Suprapubic skin (tissue), 4 donors: ENCODE measurements around the gene DCP1A. TPM values are rescaled to one million over a fixed set of nuclear protein-coding genes. Genes with fewer than 3 reads are reported as not detected.

Experiments used
- DNase-seq, 2 donors: peaks; one replicate each; pipeline ENCODE4 v3.0.0-alpha.2; 2019; ENCODE audit warnings: low spot score in 2 of 2
- H3K27ac ChIP-seq: fragments of 200-600 bp; sonication (generic); one replicate; pipeline ENCODE4 v1.5.1; 2019
- H3K27me3 ChIP-seq: fragments of 200-600 bp; sonication (generic); one replicate; pipeline ENCODE4 v1.5.1; 2019
- H3K36me3 ChIP-seq: fragments of 200-600 bp; sonication (generic); one replicate; pipeline ENCODE4 v1.5.1; 2019
- H3K4me1 ChIP-seq: fragments of 200-600 bp; sonication (generic); one replicate; pipeline ENCODE4 v1.5.1; 2019
- H3K4me3 ChIP-seq: fragments of 200-600 bp; sonication (generic); one replicate; pipeline ENCODE4 v1.5.1; 2019; ENCODE audit warnings: mild to moderate bottlenecking
- H3K9me3 ChIP-seq: fragments of 200-600 bp; sonication (generic); one replicate; pipeline ENCODE4 v1.5.1; 2019
- EP300 ChIP-seq: sonication (generic); formaldehyde crosslinking; IDR thresholded peaks from one replicate; pipeline ENCODE4 v1.6.1; 2017; ENCODE audit warnings: antibody characterized with exemption
- POLR2A ChIP-seq, 2 donors: fragments of 450-650 bp; IDR thresholded peaks; one replicate each; pipeline ENCODE4 v1.6.1; 2017; ENCODE audit warnings: antibody characterized with exemption in 2 of 2, mild to moderate bottlenecking in 2 of 2, moderate library complexity in 2 of 2
- POLR2AphosphoS5 ChIP-seq, 3 donors: sonication (generic); formaldehyde crosslinking; IDR thresholded peaks; one replicate each; pipeline ENCODE4 v1.6.1; 2017; ENCODE audit warnings: antibody characterized with exemption in 3 of 3
- WGBS: methylation state at CpG from one replicate; pipeline ENCODE4 v1.1.5; 2018; 5-methylcytosine and 5-hydroxymethylcytosine counted together
- total RNA-seq, 4 donors: library from RNA; depleted of rRNA; stranded (reverse); fragments of >200 nt; gene quantifications; one replicate each; pipeline ENCODE4 v1.1.0, GENCODE V29; 2016
- TF ChIP-seq, protein P1 (sequence below), 2 donors: fragments of 200-600 bp in 1 of 2; fragments of 450-650 bp in 1 of 2; sonication (generic) in 1 of 2; IDR thresholded peaks; one replicate each; pipeline ENCODE4 v1.5.1; 2016 to 2019; ENCODE audit warnings: antibody characterized with exemption in 2 of 2, mild to moderate bottlenecking in 1 of 2, moderate library complexity in 1 of 2

Gene DCP1A
- total RNA-seq, 4 donors from 2014 or later, result 18.0 to 30.1 (median 22.8) TPM

DNA sequence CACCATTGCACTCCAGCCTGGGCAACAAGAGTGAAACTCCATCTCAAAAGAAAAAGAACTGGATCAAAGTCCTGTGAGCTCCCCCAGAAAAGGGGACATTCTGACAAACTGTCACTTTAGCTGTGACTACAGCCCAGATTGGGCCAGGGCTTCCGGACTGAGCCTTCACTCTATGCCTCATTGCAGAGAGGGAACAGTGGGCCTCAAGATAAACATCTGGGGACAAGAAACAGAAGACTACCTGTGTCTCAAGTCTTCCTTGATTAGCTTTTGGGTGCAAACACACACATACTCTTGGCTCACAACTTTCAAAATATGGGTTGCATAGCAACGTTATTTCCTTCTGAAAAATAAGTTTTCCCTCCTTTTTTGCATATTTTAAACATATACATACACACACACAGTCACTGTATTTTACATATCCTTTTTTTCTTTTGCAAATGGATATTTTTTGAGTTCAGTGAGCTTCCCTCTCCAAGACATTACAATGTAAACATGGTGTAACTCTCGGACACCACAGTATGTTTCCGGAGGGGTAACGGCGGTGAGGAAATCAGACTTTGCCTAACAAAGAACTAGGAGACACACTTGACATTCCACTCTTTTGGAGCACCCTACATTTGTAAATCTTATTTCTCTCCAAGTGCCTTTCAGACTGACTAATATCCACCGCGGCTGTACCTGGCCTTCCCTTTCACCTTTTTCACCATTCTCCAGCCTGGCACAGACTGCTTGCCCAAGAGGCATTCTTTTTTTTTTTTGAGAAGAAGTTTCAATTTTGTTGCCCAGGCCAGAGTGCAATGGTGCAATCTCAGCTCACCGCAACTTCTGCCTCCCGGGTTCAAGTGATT is 95.0 kb downstream of the DCP1A start:
- Histone ChIP-seq H3K27me3 (no peaks in the 10 kb centered on the region), H3K4me3 (no peak overlapping the region), H3K36me3 (no peaks in the 10 kb centered on the region), H3K27ac (no peak overlapping the region), H3K4me1 (peaks cover 40% of the 10 kb centered on the region), H3K9me3 (no peaks in the 10 kb centered on the region)
- 69% methylated on average over 10 of the region's 10 CpGs for WGBS
- no peak for DNase-seq
- TF ChIP-seq, protein P1, sequence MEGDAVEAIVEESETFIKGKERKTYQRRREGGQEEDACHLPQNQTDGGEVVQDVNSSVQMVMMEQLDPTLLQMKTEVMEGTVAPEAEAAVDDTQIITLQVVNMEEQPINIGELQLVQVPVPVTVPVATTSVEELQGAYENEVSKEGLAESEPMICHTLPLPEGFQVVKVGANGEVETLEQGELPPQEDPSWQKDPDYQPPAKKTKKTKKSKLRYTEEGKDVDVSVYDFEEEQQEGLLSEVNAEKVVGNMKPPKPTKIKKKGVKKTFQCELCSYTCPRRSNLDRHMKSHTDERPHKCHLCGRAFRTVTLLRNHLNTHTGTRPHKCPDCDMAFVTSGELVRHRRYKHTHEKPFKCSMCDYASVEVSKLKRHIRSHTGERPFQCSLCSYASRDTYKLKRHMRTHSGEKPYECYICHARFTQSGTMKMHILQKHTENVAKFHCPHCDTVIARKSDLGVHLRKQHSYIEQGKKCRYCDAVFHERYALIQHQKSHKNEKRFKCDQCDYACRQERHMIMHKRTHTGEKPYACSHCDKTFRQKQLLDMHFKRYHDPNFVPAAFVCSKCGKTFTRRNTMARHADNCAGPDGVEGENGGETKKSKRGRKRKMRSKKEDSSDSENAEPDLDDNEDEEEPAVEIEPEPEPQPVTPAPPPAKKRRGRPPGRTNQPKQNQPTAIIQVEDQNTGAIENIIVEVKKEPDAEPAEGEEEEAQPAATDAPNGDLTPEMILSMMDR (IDR thresholded peaks at IDR 0.05), result no peak
- TF ChIP-seq POLR2AphosphoS5 (IDR thresholded peaks at IDR 0.05) (no peak), POLR2A (IDR thresholded peaks at IDR 0.05) (no peak), EP300 (no peak)

DNA sequence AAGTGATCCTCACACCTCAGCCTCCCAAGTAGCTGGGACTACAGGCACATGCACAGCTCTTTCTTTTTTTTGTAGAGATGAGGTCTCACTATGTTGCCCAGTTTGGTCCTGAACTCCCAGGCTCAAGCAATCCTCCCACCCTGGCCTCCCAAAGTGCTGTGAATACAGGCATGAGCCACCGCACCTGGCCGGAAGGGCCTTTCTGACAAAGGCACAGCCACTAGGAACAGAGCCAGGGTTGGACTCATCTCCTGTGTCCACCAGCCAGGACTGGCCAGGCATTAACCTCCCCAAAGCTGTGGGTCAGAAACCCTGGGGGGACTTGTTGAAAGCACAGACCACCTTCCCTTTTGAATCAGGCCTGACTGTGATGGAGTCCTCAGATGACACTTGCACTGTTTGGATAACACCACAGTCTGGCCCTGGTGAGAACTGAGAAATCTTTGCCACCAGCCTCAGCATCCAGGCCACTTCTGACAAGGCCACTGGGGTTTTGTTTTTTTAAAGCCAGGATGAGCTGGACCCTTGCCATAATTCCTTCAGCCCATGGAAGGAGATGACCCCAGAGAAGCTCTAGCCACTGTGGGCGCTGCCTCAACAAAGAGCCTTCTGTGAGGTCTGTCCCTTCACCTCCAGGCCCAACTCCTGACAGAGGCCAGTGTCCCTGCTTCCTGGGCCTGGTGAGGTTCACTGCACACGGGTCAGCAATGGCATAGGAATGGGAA is 96.3 kb downstream of the DCP1A start:
- no peak for DNase-seq
- H3K9me3 ChIP-seq, result no peaks in the 10 kb centered on the region
- H3K27ac ChIP-seq, result no peak overlapping the region
- H3K27me3 ChIP-seq, result no peaks in the 10 kb centered on the region
- peaks cover 37% of the 10 kb centered on the region for H3K4me1 ChIP-seq
- no peaks in the 10 kb centered on the region for H3K36me3 ChIP-seq
- TF ChIP-seq POLR2A (IDR thresholded peaks at IDR 0.05), result no peak
- TF ChIP-seq, protein P1 (IDR thresholded peaks at IDR 0.05), result no peak
- TF ChIP-seq POLR2AphosphoS5 (IDR thresholded peaks at IDR 0.05), result no peak
- no peak for TF ChIP-seq EP300
- WGBS, result 94% methylated on average over 4 of the region's 4 CpGs
- no peak overlapping the region for H3K4me3 ChIP-seq

DNA sequence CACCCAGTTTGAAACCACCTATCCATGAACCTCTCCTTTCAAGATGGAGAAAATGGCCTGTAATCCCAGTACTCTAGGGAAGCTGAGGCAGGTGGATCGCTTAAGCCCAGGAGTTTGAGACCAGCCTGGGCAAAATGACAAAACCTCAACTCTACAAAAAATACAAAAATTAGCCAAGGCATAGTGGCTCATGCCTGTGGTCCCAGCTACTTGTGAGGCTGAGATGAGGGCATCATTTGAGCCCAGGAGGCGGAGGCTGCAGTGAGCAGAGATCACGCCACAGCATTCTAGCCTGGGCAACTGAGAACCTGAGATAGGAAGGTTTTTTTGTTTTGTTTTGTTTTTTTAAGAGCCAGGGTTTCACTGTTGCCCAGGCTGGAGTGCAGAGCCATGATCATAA is 96.9 kb downstream of the DCP1A start:
- TF ChIP-seq POLR2AphosphoS5 (IDR thresholded peaks at IDR 0.05) (no peak), POLR2A (IDR thresholded peaks at IDR 0.05) (no peak), EP300 (no peak)
- TF ChIP-seq, protein P1 (IDR thresholded peaks at IDR 0.05), result no peak
- 97% methylated on average over 3 of the region's 3 CpGs for WGBS

DNA sequence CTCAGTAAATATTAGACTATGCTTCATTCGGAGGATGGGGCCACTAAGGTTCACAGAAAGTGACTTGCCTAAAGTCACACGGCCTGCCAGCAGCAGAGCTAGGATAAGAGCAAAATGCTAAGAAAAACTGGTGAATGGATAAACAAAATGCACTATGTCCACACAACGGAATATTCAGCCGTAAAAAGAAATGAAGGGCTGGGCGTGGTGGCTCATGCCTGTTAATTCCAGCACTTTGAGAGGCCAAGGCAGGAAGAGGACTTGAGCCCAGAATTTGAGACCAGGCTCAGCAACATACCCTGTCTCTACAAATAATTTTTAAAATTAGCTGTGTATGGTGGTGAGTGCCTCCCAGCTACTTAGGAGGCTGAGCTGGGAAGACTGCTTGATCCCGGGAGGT is 99.2 kb downstream of the DCP1A start:
- no peak for DNase-seq
- H3K27me3 ChIP-seq, result no peaks in the 10 kb centered on the region
- H3K27ac ChIP-seq, result no peak overlapping the region
- WGBS, result 86% methylated on average over 6 of the region's 6 CpGs
- peaks cover 31% of the 10 kb centered on the region for H3K4me1 ChIP-seq
- TF ChIP-seq, protein P1 (IDR thresholded peaks at IDR 0.05), result no peak
- TF ChIP-seq POLR2A (IDR thresholded peaks at IDR 0.05) (no peak), EP300 (no peak), POLR2AphosphoS5 (IDR thresholded peaks at IDR 0.05) (no peak)
- H3K36me3 ChIP-seq, result no peaks in the 10 kb centered on the region
- H3K4me3 ChIP-seq, result no peak overlapping the region
- H3K9me3 ChIP-seq, result no peaks in the 10 kb centered on the region

More for the DNA sequence above, 96.9 kb downstream of the DCP1A start:
- Histone ChIP-seq H3K4me3 (no peak overlapping the region), H3K27me3 (no peaks in the 10 kb centered on the region), H3K4me1 (peaks cover 36% of the 10 kb centered on the region), H3K27ac (no peak overlapping the region), H3K9me3 (no peaks in the 10 kb centered on the region), H3K36me3 (no peaks in the 10 kb centered on the region)
- no peak for DNase-seq

DNA sequence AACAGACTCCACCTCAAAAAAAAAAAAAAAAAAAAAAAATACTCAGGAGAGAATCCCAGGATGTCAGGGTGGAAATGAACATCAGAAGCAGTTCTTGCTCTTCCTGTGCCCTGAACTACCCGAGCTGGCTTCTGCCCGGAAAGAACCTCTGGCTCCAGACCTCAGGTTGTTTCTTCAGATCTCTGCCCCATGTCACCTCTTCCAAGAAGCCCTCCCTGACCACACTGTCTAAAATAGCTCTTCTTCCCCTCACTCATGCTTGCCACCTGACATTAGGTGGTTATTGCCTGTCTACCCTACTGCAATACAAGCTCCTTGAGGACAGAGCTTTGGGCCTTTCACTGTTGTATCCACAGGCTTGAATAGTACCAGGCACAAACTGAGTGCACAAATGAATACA is 99.7 kb downstream of the DCP1A start:
- Histone ChIP-seq H3K36me3 (no peaks in the 10 kb centered on the region), H3K4me1 (peaks cover 36% of the 10 kb centered on the region), H3K4me3 (no peak overlapping the region), H3K9me3 (no peaks in the 10 kb centered on the region), H3K27ac (no peak overlapping the region), H3K27me3 (no peaks in the 10 kb centered on the region)
- 74% methylated on average over 2 of the region's 2 CpGs for WGBS
- DNase-seq, result no peak
- TF ChIP-seq, protein P1 (IDR thresholded peaks at IDR 0.05), result no peak
- TF ChIP-seq POLR2A (IDR thresholded peaks at IDR 0.05) (no peak), EP300 (no peak), POLR2AphosphoS5 (IDR thresholded peaks at IDR 0.05) (no peak)
